Astrocyte of the cerebellum (primary cell): ENCODE measurements around the gene DCP1B.

ENCODE experiments used
- DNase-seq: peaks from one replicate; pipeline ENCODE4 v3.0.0-alpha.2; 2011; ENCODE audit warnings: low read depth
- H3K4me3 ChIP-seq: 2 replicates; pipeline ENCODE4 v1.5.1; 2011; ENCODE audit warnings: mild to moderate bottlenecking, low read depth, low read length, moderate library complexity
- CTCF ChIP-seq: IDR thresholded peaks from 2 replicates; pipeline ENCODE4 v1.5.1; 2012; ENCODE audit warnings: low read length, low read depth, moderate library complexity, mild to moderate bottlenecking; ENCODE audit errors: missing control alignments
- in situ Hi-C: cut with HindIII; loops from 2 replicates; pipeline ENCODE4 v1.10.0; 2017; ENCODE audit warnings: low sequenced_read_pairs

DCP1B gene

DNA sequence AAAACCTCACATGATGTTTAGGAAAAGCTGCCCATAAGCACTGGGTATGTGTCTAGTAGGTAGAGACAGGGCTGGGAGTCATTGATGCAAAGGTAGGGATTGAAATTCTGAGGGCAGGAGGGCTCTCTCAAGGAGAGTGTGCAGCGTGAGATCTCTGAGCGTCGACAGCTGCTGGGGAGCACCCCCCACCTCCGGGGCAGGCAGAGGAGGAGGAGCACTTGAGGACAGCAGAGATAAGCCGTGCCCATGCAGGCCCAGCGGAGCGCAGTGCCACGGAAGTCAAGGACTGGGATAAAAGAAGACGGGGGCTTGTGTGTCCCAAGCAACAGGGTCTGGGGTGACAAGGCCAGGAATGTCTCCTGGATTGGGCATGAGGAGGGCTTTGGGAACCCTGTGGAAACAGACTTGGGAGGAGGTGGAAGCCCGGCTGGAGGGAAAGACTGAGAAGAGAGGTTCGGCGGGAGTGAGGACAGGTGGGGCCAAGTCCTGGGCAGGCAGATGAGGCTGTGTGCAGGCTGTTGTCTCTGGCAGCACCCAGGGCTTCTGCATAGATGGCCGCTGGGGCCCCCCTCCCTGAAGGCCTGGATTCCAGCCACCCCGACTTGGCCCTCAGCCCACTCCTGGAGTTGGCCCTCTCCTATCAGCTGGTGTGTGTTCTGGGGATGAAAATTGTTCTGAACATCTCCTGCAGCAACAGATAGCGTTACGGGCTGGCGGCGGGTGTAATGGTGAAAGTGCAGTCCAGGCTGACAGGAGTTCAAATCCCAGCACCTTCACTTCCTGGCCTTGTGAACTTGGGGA lies 87.7 kb downstream of the DCP1B start:
- in situ Hi-C loops: no loop called here
- no peak overlapping the region for H3K4me3 ChIP-seq
- TF ChIP-seq CTCF: no peak
- no peak for DNase-seq

DNA sequence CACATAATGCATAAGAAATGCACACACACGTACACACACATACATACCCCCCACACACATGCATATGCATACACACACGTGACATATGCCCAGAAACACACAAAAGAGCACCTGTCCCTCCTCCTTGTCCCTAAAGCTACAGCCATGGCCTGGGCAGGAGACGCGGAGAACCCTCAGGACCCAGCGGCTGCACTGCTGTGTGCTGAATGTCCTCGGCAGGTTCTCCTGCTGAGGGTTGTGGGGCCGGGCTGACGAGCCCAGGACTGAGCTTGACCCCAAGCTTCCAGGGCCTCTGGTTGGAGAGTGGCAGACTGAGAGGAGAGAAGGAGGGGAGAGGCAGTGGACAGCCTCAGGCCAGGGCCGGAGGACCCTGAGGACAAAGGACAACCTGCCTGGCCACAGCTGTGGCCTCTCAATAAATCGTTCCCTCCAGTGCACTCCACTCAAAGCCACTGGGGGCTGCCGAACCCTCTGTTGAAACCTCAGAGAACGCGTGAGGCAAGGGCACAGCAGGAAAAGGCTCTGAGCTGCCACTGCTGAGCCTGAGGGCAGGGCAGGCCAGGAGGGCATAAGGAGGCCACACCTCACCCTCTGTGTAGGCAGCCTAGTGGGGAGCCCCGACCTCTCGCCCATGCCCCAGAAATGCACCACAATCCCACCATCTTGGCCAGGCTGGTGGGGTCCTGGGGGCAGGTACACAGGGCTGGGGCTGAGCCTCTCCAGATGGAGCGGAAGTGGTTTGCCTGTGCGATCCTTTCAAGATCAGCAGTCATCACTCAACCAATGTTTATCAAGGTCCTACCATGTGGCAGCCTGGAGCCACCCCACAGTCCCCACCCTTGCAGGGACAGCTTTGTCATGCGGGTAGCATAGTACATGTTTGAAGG lies 88.9 kb downstream of the DCP1B start:
- TF ChIP-seq CTCF: no peak
- no peak overlapping the region for H3K4me3 ChIP-seq
- no peak for DNase-seq
- in situ Hi-C loops: no loop called here

- H3K4me3 ChIP-seq: no peak overlapping the region
- TF ChIP-seq CTCF: no peak
- no peak for DNase-seq
- in situ Hi-C loops: no loop called here
Measured at GRCh38 chr12:1914114-1914911, 89.9 kb downstream of the DCP1B start.

- no peak for DNase-seq
- H3K4me3 ChIP-seq: no peak overlapping the region
- TF ChIP-seq CTCF: no peak
- in situ Hi-C loops: no loop called here
Measured at GRCh38 chr12:1913377-1914113, 90.7 kb downstream of the DCP1B start.

DNA sequence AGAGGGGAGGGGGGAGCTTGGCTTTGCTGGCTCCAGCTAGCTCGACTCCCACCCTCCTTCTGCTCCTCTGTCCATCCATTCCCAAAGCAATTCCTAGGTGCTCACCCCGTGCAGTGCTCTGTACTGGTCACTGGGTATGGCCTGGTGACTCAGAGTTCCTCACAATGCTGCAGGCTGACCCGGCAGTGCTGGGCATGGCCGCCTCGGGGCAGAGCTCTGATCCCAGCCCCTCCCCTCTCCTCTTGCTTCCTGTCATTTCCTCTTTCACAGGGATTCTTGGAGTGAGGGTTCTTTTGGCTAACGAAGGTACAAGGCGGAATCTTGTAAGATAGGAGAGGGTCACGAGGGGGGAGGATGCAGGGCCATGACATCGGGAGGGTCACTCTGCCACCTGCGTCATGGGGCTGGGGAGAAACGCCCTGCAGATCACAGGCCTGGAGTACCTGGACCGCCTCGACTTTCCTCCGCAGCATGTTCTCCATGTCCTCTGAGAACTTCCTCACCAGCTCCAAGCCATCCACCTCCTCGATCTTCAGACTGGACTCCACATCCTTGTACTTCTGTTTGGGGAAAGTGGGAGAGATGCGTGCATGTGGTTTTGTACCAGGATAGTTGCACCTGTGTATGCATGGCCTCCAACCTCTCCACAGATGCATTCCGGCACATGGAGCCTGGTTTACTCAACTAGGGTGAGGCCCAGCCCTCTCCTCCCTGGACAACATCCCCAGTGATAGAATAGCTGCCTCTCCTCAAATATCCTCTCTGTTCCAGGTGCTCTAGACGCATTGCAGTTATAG lies 91.5 kb downstream of the DCP1B start:
- in situ Hi-C loops: no loop called here
- H3K4me3 ChIP-seq: no peak overlapping the region
- no peak for DNase-seq
- no peak for TF ChIP-seq CTCF
